K562 (cell line): ENCODE measurements around the gene RNASE7. TPM values are rescaled to one million over a fixed set of nuclear protein-coding genes. Genes with fewer than 3 reads are reported as not detected.

Source experiments
- ATAC-seq: fragments of 200-7000 bp; cut with Tn5 transposase; 3 replicates; pipeline ENCODE4 v1.9.1; 2020; ENCODE audit warnings: moderate library complexity
- BruUV-seq: library from RNA; stranded (reverse); fragments of 400-500 nt; replicated peaks from 2 replicates; lab custom pipeline; 2021; lab: Mats Ljungman, UMichigan
- CTCF ChIA-PET: fragments of 300-600 bp; formaldehyde crosslinking; extraction: SDS; loops from one replicate; lab custom pipeline; 2021; ENCODE audit warnings: low intra/inter-chr PET ratio; lab: Yijun Ruan, JAX
- POLR2A ChIA-PET: fragments of 300-600, 350-650 bp; sonication (Branson Sonifier 250); formaldehyde crosslinking; extraction: SDS; loops from one replicate; lab custom pipeline; 2021; ENCODE audit warnings: antibody characterized with exemption, inconsistent platforms; lab: Yijun Ruan, JAX
- DNase-seq, 4 experiments: peaks; one replicate each; pipeline versions ENCODE4 v3.0.0 to v3.0.0-alpha.2; 2011 to 2018; ENCODE audit warnings: low spot score in 3 of 4, mixed read lengths in 3 of 4; ENCODE audit errors: extremely low read depth in 1 of 4
- FAIRE-seq: peaks from 2 replicates; lab custom pipeline; 2011; peaks lifted over from hg19 to GRCh38; lab: Jason Lieb, UNC
- H2AFZ ChIP-seq: 2 replicates; pipeline ENCODE4 v1.6.0; 2011; ENCODE audit warnings: low read depth, low read length, control low read depth, inconsistent platforms
- H3K27ac ChIP-seq: fragments of 200-600 bp; 3 replicates; pipeline ENCODE4 v1.8.0; 2011; ENCODE audit warnings: low read depth, mild to moderate bottlenecking, control low read depth, inconsistent platforms, low read length, moderate library complexity, mixed read lengths; ENCODE audit errors: extremely low read depth
- H3K27me3 ChIP-seq, 2 experiments: fragments of 300-600 bp in 1 of 2; 2 replicates in 1 of 2; 3 replicates in 1 of 2; pipeline versions ENCODE4 v1.6.0 to v1.8.0; 2011; ENCODE audit warnings: inconsistent platforms in 2 of 2, low read length in 2 of 2, mild to moderate bottlenecking in 1 of 2, mixed read lengths in 1 of 2, moderate library complexity in 1 of 2; ENCODE audit not compliant: control insufficient read depth in 2 of 2, insufficient read depth in 2 of 2
- H3K36me3 ChIP-seq: fragments of 300-600 bp; 3 replicates; pipeline ENCODE4 v1.8.0; 2011; ENCODE audit warnings: mild to moderate bottlenecking, low read length, inconsistent platforms; ENCODE audit not compliant: control insufficient read depth, insufficient read depth
- H3K4me1 ChIP-seq, 2 experiments: fragments of 200-600 bp in 1 of 2; replicated peaks in 1 of 2; 2 replicates in 1 of 2; 3 replicates in 1 of 2; pipeline versions ENCODE4 v1.5.1 to v1.8.0; 2011; ENCODE audit warnings: inconsistent platforms in 2 of 2, low read length in 2 of 2, mild to moderate bottlenecking in 1 of 2, mixed read lengths in 1 of 2, moderate library complexity in 1 of 2; ENCODE audit not compliant: control insufficient read depth in 2 of 2, insufficient read depth in 2 of 2
- H3K4me2 ChIP-seq: 2 replicates; pipeline ENCODE4 v1.6.1; 2011; ENCODE audit warnings: low read length, control low read depth, inconsistent platforms, mixed read lengths; ENCODE audit not compliant: insufficient read depth
- H3K4me3 ChIP-seq: fragments of 200-600 bp; sonication (generic), shearing (Covaris generic); 2 replicates; pipeline ENCODE4 v1.5.1; 2016; ENCODE audit warnings: control low read depth, inconsistent platforms
- H3K79me2 ChIP-seq: fragments of 200-600 bp; 3 replicates; pipeline ENCODE4 v1.8.0; 2011; ENCODE audit warnings: low read length, inconsistent platforms; ENCODE audit not compliant: control insufficient read depth, insufficient read depth
- H3K9ac ChIP-seq, 2 experiments: 2 replicates each; pipeline versions ENCODE4 v1.6.0 to v1.6.1; 2011; ENCODE audit warnings: low read depth in 2 of 2, low read length in 2 of 2, control low read depth in 1 of 2, inconsistent platforms in 1 of 2, mild to moderate bottlenecking in 1 of 2, mixed read lengths in 1 of 2; ENCODE audit not compliant: insufficient read depth in 1 of 2
- H3K9me1 ChIP-seq: one replicate; pipeline ENCODE4 v1.6.0; 2011; ENCODE audit warnings: inconsistent platforms, mild to moderate bottlenecking, low read length, moderate library complexity; ENCODE audit not compliant: control insufficient read depth, insufficient read depth
- H3K9me3 ChIP-seq: replicated peaks from 2 replicates; pipeline ENCODE4 v1.5.1; 2011; ENCODE audit warnings: low read depth, low read length, inconsistent platforms; ENCODE audit not compliant: control insufficient read depth, insufficient read depth
- H4K20me1 ChIP-seq: replicated peaks from 2 replicates; pipeline ENCODE4 v1.6.1; 2011; ENCODE audit warnings: low read length, inconsistent platforms, mixed read lengths; ENCODE audit not compliant: control insufficient read depth, insufficient read depth
- ARHGAP35 ChIP-seq: fragments of 450-650 bp; IDR thresholded peaks from 2 replicates; pipeline ENCODE4 v1.6.1; 2018; ENCODE audit not compliant: partially characterized antibody
- GTF2E2 ChIP-seq: fragments of 200-800 bp; sonication (Bioruptor generic); IDR thresholded peaks from 2 replicates; pipeline ENCODE4 v1.6.1; 2016; ENCODE audit warnings: missing genetic modification characterization, missing compliant biosample characterization
- HMG20B ChIP-seq: fragments of 250-450 bp; sonication (Bioruptor Pico); IDR thresholded peaks from 2 replicates; pipeline ENCODE4 v1.5.0; 2021; ENCODE audit warnings: mild to moderate bottlenecking
- HNRNPLL ChIP-seq: fragments of 200-400 bp; formaldehyde crosslinking; IDR thresholded peaks from 2 replicates; pipeline ENCODE4 v1.6.1; 2017; ENCODE audit warnings: low read length, low read depth, mild to moderate bottlenecking; ENCODE audit not compliant: poor library complexity, severe bottlenecking
- MTA3 ChIP-seq: fragments of 450-650 bp; formaldehyde crosslinking; IDR thresholded peaks from 2 replicates; pipeline ENCODE4 v1.6.1; 2017; ENCODE audit warnings: mild to moderate bottlenecking, borderline replicate concordance
- PHF8 ChIP-seq: fragments of 200-600 bp; sonication (generic); IDR thresholded peaks from 2 replicates; pipeline ENCODE4 v1.6.1; 2012; ENCODE audit warnings: mixed run types, mild to moderate bottlenecking, inconsistent platforms, low read length, moderate library complexity, borderline replicate concordance
- PTBP1 ChIP-seq: fragments of 200-400 bp; formaldehyde crosslinking; IDR thresholded peaks from 2 replicates; pipeline ENCODE4 v1.6.1; 2017; ENCODE audit warnings: low read depth, low read length
- TAF9B ChIP-seq: fragments of 450-650 bp; IDR thresholded peaks from 2 replicates; pipeline ENCODE4 v1.6.1; 2018; ENCODE audit warnings: mild to moderate bottlenecking; ENCODE audit not compliant: partially characterized antibody
- ZNF551 ChIP-seq: fragments of 250-450 bp; sonication (Bioruptor Pico); IDR thresholded peaks from 2 replicates; pipeline ENCODE4 v1.5.0; 2021; ENCODE audit warnings: mild to moderate bottlenecking, moderate library complexity
- WGBS: fragments of 100-300 bp; shearing (Covaris generic); methylation state at CpG from one replicate; pipeline ENCODE4 v1.1.6; 2016; ENCODE audit warnings: low coverage, mixed read lengths; ENCODE audit not compliant: insufficient coverage; ENCODE audit errors: missing lambda C conversion rate; 5-methylcytosine and 5-hydroxymethylcytosine counted together
- in situ Hi-C: fragments of 300-500 bp; cut with MboI; formaldehyde crosslinking; loops from 4 replicates; pipeline ENCODE4 v1.15.0; 2018; ENCODE audit warnings: inconsistent platforms, mixed read lengths
- intact Hi-C: fragments of 100-400 bp; cut with micrococcal nuclease; formaldehyde crosslinking; loops from 2 replicates; pipeline ENCODE4 v1.14.2; 2022
- polyA plus RNA-seq, 8 experiments: library from polyadenylated mRNA; depleted of rRNA in 4 of 8; stranded (reverse) in 5 of 8; unstranded in 3 of 8; fragments of >200 nt; fragmentation: Nextera tagmentation in 2 of 8; fragmentation: Illumina TruSeq in 1 of 8; extraction: Ambion mirVana in 2 of 8; extraction: Trizol in 1 of 8; gene quantifications; 2 replicates each; pipeline versions ENCODE4 v1.2.1 to v1.2.3, GENCODE V29; 2011 to 2014; ENCODE audit warnings: inconsistent platforms in 1 of 8, missing spikeins in 1 of 8
- total RNA-seq, 7 experiments: library from RNA; depleted of rRNA in 6 of 7; stranded (reverse); fragments of >200 nt in 6 of 7; fragmentation: Illumina TruSeq in 2 of 7; extraction: Trizol in 2 of 7; gene quantifications; 2 replicates each; pipeline versions ENCODE4 v1.2.1 to v1.2.3, GENCODE V29; 2011 to 2021; ENCODE audit warnings: low replicate concordance in 1 of 7
- TF ChIP-seq, protein P1 (sequence below): sonication (generic); formaldehyde crosslinking; IDR thresholded peaks from 2 replicates; pipeline ENCODE4 v1.8.0; 2022; ENCODE audit warnings: missing genetic modification reagents, mild to moderate bottlenecking, moderate library complexity, borderline replicate concordance

The RNASE7 gene
- total and polyA plus RNA-seq, 9 of the 15 experiments (the other 6 are each of a cell fraction or from before 2014, with no cell fraction given), result not detected

DNA sequence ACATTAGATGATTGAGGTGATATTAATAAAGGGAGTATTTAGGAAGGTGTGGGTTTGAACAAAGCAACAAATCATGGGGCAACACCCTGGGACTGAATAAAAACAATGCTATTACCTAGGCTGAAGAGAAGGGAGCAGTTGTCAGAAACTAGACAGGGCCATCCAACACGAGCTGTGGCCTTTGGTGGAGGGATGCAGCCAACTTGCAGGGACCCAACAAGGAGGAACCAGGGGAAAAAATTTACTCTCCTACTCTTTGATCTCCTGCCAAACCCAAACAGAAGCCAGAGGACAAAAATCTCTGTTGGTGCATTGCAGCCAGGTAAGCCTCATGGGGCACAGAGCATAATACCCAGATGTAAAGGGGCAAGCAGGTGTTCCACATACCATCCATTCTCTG, 31.0 kb upstream of the RNASE7 start:
- TF ChIP-seq, protein P1, sequence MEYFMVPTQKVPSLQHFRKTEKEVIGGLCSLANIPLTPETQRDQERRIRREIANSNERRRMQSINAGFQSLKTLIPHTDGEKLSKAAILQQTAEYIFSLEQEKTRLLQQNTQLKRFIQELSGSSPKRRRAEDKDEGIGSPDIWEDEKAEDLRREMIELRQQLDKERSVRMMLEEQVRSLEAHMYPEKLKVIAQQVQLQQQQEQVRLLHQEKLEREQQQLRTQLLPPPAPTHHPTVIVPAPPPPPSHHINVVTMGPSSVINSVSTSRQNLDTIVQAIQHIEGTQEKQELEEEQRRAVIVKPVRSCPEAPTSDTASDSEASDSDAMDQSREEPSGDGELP (CRISPR knock-in tag), result no peak
- TF ChIP-seq ARHGAP35 (no peak), HNRNPLL (no peak), HMG20B (no peak), MTA3 (no peak), TAF9B (no peak), GTF2E2 (tag) (no peak), PHF8 (no peak), PTBP1 (no peak), ZNF551 (CRISPR knock-in tag) (no peak)
- CTCF ChIA-PET, result no interaction called here
- Histone ChIP-seq H3K9me1 (no peaks in the 10 kb centered on the region), H3K36me3 (no peaks in the 10 kb centered on the region), H3K9me3 (no peaks in the 10 kb centered on the region), H2AFZ (no peak overlapping the region), H3K4me1 (peaks cover 0 to 7% of the 10 kb centered on the region in 2 experiments; a peak in 1 of 5 replicates), H3K9ac (no peak overlapping the region), H3K4me2 (no peak overlapping the region), H3K4me3 (no peak overlapping the region), H3K27ac (no peak overlapping the region), H4K20me1 (no peaks in the 10 kb centered on the region), H3K27me3 (no peaks in the 10 kb centered on the region), H3K79me2 (no peaks in the 10 kb centered on the region)
- in situ Hi-C loops (no loop called here), intact Hi-C loops (no loop called here)
- ATAC-seq, result no peak
- no peak for FAIRE-seq
- 13% methylated on average over 1 of the region's 1 CpG for WGBS
- BruUV-seq, result no TSS peak
- no peak for DNase-seq
- POLR2A ChIA-PET, result interaction anchor here (0.7 to 1.4 kb wide), 2 partner anchors 12 to 14 kb away, joined by 3 to 4 read pairs; partner anchors contain the start of gene NDRG2
